ENCODE results near the gene CUL5.

GRCh38 chr11:108034034-108034433 lies 25.3 kb downstream of the CUL5 start:
- TF ChIP-seq CTCF (IDR thresholded peaks at IDR 0.05), result no peak
- TF ChIP-seq POLR2AphosphoS5 (IDR thresholded peaks at IDR 0.05), result no peak
- no peak for TF ChIP-seq POLR2A (IDR thresholded peaks at IDR 0.05)
